ENCODE results near the gene PUM2. TPM values are rescaled to one million over a fixed set of nuclear protein-coding genes. Genes with fewer than 3 reads are reported as not detected.
A peak's percentile ranks its signal among the peaks of the same experiment; 100 is the strongest.

The PUM2 gene
- total RNA-seq, 1 donor from 2014 or later: 70.0 TPM

DNA sequence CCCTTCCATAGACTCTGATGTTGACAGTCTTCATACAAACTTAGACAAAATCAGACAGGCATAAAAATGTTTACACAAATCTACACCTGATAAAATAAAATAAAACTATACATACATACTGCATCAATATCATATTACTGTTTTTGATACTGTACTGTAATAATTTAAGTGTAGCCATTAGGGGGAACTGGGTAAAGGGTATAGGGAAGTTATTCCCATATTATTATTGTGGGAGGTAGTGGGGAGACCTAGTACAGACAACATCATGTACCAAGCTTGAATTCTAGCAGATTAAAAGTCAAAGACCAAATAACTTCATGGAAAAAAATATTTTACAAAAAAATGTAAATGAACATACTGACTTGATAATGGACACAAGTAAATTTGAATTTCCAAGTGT is 43.3 kb downstream of the PUM2 start:
- Mint-ChIP-seq H3K27ac (ENCODE audit: unreplicated experiment) (no peak overlapping the region), H3K4me1 (ENCODE audit: low read depth) (peaks cover 34% of the 10 kb centered on the region), H3K9me3 (ENCODE audit: low read depth) (no peaks in the 10 kb centered on the region), H3K27me3 (ENCODE audit: low read depth) (no peaks in the 10 kb centered on the region), H3K4me3 (ENCODE audit: unreplicated experiment) (no peak overlapping the region), H3K36me3 (ENCODE audit: low read depth) (peaks cover 16% of the 10 kb centered on the region)
- DNase-seq (ENCODE audit: low spot score): no peak
- TF ChIP-seq, protein P1, sequence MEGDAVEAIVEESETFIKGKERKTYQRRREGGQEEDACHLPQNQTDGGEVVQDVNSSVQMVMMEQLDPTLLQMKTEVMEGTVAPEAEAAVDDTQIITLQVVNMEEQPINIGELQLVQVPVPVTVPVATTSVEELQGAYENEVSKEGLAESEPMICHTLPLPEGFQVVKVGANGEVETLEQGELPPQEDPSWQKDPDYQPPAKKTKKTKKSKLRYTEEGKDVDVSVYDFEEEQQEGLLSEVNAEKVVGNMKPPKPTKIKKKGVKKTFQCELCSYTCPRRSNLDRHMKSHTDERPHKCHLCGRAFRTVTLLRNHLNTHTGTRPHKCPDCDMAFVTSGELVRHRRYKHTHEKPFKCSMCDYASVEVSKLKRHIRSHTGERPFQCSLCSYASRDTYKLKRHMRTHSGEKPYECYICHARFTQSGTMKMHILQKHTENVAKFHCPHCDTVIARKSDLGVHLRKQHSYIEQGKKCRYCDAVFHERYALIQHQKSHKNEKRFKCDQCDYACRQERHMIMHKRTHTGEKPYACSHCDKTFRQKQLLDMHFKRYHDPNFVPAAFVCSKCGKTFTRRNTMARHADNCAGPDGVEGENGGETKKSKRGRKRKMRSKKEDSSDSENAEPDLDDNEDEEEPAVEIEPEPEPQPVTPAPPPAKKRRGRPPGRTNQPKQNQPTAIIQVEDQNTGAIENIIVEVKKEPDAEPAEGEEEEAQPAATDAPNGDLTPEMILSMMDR (IDR thresholded peaks at IDR 0.05): no peak

DNA sequence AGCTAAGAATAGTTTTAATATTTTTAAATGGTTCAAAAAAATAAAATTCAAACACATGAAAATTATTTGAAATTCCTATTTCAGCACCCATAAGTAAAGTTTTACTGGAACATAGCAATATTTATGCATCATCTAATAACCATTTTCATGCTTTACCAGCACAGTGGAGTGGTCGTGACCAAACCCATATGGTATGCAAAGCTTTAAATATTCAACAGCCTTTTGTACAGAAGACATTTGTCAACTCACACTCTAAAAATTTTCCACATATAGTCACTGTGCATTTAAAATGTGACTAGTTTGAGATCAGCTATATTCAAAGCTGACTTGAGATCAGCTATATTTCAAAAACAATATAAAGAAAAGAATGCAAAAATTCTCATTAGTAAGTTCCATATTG is 46.2 kb downstream of the PUM2 start:
- peaks cover 18% of the 10 kb centered on the region for H3K36me3 Mint-ChIP-seq (ENCODE audit: low read depth)
- no peak overlapping the region for H3K4me3 Mint-ChIP-seq (ENCODE audit: unreplicated experiment)
- no peaks in the 10 kb centered on the region for H3K9me3 Mint-ChIP-seq (ENCODE audit: low read depth)
- TF ChIP-seq, protein P1 (IDR thresholded peaks at IDR 0.05): no peak
- H3K4me1 Mint-ChIP-seq (ENCODE audit: low read depth): peaks cover 41% of the 10 kb centered on the region
- no peak for DNase-seq (ENCODE audit: low spot score)
- no peaks in the 10 kb centered on the region for H3K27me3 Mint-ChIP-seq (ENCODE audit: low read depth)
- peak overlapping the region; percentile 68 for H3K27ac Mint-ChIP-seq (ENCODE audit: unreplicated experiment)

DNA sequence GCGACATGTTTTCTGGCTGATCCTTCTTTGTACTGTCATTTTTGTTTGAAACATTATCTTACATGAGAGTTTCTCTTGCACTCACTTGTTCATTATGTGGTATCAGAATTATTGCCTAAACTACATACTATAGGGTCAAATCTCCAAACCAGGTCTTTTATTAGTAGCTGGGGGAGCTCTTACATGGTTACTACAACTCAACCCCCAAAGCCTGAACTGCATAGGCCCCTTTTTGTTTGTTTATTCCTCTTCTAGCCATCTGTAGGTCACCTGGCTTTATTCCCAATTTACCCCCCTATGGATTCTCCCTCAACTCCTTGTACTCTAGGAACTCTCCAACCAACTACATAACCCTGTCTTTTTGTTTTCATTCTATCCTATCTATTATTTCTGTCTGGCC is 46.7 kb downstream of the PUM2 start:
- H3K27ac Mint-ChIP-seq (ENCODE audit: unreplicated experiment): peak overlapping the region; percentile 68
- no peak for DNase-seq (ENCODE audit: low spot score)
- no peak overlapping the region for H3K4me3 Mint-ChIP-seq (ENCODE audit: unreplicated experiment)
- no peaks in the 10 kb centered on the region for H3K9me3 Mint-ChIP-seq (ENCODE audit: low read depth)
- H3K4me1 Mint-ChIP-seq (ENCODE audit: low read depth): peaks cover 43% of the 10 kb centered on the region
- TF ChIP-seq, protein P1 (IDR thresholded peaks at IDR 0.05): no peak
- H3K27me3 Mint-ChIP-seq (ENCODE audit: low read depth): no peaks in the 10 kb centered on the region
- peaks cover 19% of the 10 kb centered on the region for H3K36me3 Mint-ChIP-seq (ENCODE audit: low read depth)

DNA sequence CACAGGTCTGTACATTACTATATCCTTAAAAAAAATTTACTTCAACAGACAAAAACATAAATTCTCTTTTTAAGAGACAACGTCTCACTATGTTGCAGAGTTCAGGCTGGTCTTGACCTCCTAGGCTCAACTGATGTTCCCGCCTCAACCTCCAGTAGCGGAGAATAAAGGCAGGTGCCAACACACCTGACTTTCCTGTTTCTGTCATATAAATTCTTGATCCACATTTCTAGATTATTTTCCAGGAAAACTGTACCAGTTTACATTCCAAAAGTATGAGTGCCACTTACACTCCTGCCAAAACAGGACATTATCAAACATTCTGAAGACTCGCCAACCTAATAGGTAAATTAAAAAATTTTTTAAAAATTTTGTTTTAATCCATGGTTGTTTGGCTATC is 48.6 kb downstream of the PUM2 start:
- DNase-seq (ENCODE audit: low spot score): no peak
- peaks cover 11% of the 10 kb centered on the region for H3K36me3 Mint-ChIP-seq (ENCODE audit: low read depth)
- TF ChIP-seq, protein P1 (IDR thresholded peaks at IDR 0.05): no peak

DNA sequence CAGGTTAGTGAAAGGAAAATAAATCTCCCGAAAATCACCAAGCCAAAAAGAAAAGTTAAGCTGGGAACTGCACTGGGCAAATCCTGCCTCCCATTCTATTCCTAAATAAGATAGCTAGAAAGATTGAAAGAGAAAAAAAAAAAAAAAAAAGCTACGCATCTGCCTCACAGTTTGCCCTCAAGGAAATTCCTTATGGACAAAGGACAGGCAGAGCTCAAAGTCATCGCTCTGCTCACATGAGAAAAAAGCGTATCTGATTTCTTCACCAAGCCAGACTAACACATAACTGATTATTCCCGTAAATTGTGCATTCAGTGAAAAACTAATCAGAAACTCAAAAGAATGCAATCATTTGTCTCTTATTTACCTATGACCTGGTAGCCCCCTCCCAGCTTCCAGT is 50.0 kb downstream of the PUM2 start:
- Mint-ChIP-seq H3K9me3 (ENCODE audit: low read depth) (no peaks in the 10 kb centered on the region), H3K27ac (ENCODE audit: unreplicated experiment) (peak overlapping the region; percentile 17), H3K36me3 (ENCODE audit: low read depth) (peaks cover 11% of the 10 kb centered on the region), H3K4me3 (ENCODE audit: unreplicated experiment) (no peak overlapping the region), H3K27me3 (ENCODE audit: low read depth) (no peaks in the 10 kb centered on the region), H3K4me1 (ENCODE audit: low read depth) (peaks cover 38% of the 10 kb centered on the region)
- DNase-seq (ENCODE audit: low spot score): no peak
- TF ChIP-seq, protein P1 (IDR thresholded peaks at IDR 0.05): no peak

More for the DNA sequence above, 48.6 kb downstream of the PUM2 start:
- peaks cover 43% of the 10 kb centered on the region for H3K4me1 Mint-ChIP-seq (ENCODE audit: low read depth)
- no peaks in the 10 kb centered on the region for H3K27me3 Mint-ChIP-seq (ENCODE audit: low read depth)
- H3K9me3 Mint-ChIP-seq (ENCODE audit: low read depth): no peaks in the 10 kb centered on the region
- H3K4me3 Mint-ChIP-seq (ENCODE audit: unreplicated experiment): no peak overlapping the region
- H3K27ac Mint-ChIP-seq (ENCODE audit: unreplicated experiment): no peak overlapping the region
